HepG2 (cell line): ENCODE measurements around the gene GALNT9. TPM values are rescaled to one million over a fixed set of nuclear protein-coding genes. Genes with fewer than 3 reads are reported as not detected.

Experiments used
- ATAC-seq: fragments of 200-7000 bp; cut with Tn5 transposase; 3 replicates; pipeline ENCODE4 v1.9.1; 2020; ENCODE audit warnings: mild to moderate bottlenecking, moderate library complexity
- BruUV-seq: library from RNA; stranded (reverse); fragments of 400-500 nt; replicated peaks from 2 replicates; lab custom pipeline; 2021; lab: Mats Ljungman, UMichigan
- CTCF ChIA-PET: fragments of 300-600 bp; formaldehyde crosslinking; extraction: SDS; loops from one replicate; lab custom pipeline; 2021; ENCODE audit warnings: low total read pairs, inconsistent platforms, low intra/inter-chr PET ratio; lab: Yijun Ruan, JAX
- POLR2A ChIA-PET: fragments of 350-600 bp; sonication (Branson Sonifier 250); formaldehyde crosslinking; loops from one replicate; lab custom pipeline; 2020; ENCODE audit warnings: antibody characterized with exemption, inconsistent platforms; lab: Yijun Ruan, JAX
- DNase-seq: peaks from one replicate; pipeline ENCODE4 v3.0.0-alpha.2; 2015; ENCODE audit warnings: low spot score
- FAIRE-seq: peaks from 3 replicates; lab custom pipeline; 2011; peaks lifted over from hg19 to GRCh38; lab: Jason Lieb, UNC
- H2AFZ ChIP-seq: one replicate; pipeline ENCODE4 v1.6.1; 2011; ENCODE audit warnings: low read length, inconsistent platforms
- H3K27ac ChIP-seq: fragments of 300-600 bp; 3 replicates; pipeline ENCODE4 v1.8.0; 2011; ENCODE audit warnings: mixed run types, mild to moderate bottlenecking, mixed read lengths, low read length, inconsistent platforms; ENCODE audit not compliant: insufficient read depth; ENCODE audit errors: extremely low read length
- H3K27me3 ChIP-seq, 2 experiments: fragments of 200-600 bp in 1 of 2; 2 replicates in 1 of 2; 3 replicates in 1 of 2; pipeline versions ENCODE4 v1.6.0 to v1.8.0; 2011; ENCODE audit warnings: low read length in 2 of 2, mild to moderate bottlenecking in 2 of 2, moderate library complexity in 2 of 2, inconsistent platforms in 1 of 2; ENCODE audit not compliant: insufficient read depth in 2 of 2, control insufficient read depth in 1 of 2
- H3K36me3 ChIP-seq, 2 experiments: fragments of 200-600 bp in 1 of 2; replicated peaks in 1 of 2; 2 replicates in 1 of 2; 3 replicates in 1 of 2; pipeline versions ENCODE4 v1.5.1 to v1.8.0; 2011; ENCODE audit warnings: low read length in 2 of 2, inconsistent platforms in 1 of 2; ENCODE audit not compliant: insufficient read depth in 2 of 2, control insufficient read depth in 1 of 2
- H3K4me1 ChIP-seq: 2 replicates; pipeline ENCODE4 v1.5.1; 2012; ENCODE audit warnings: low read length, inconsistent platforms; ENCODE audit not compliant: insufficient read depth
- H3K4me2 ChIP-seq: 2 replicates; pipeline ENCODE4 v1.6.0; 2011; ENCODE audit warnings: low read depth, low read length, inconsistent platforms
- H3K4me3 ChIP-seq, 3 experiments: fragments of 200-600 bp in 1 of 3; sonication (generic), shearing (Covaris generic) in 1 of 3; replicated peaks in 1 of 3; 2 replicates each; pipeline ENCODE4 v1.5.1; 2011 to 2016; ENCODE audit warnings: low read length in 3 of 3, inconsistent platforms in 2 of 3, low read depth in 2 of 3, mild to moderate bottlenecking in 2 of 3, control low read depth in 1 of 3, mixed read lengths in 1 of 3; ENCODE audit not compliant: insufficient read depth in 1 of 3
- H3K79me2 ChIP-seq: one replicate; pipeline ENCODE4 v1.6.1; 2011; ENCODE audit warnings: low read length, inconsistent platforms; ENCODE audit not compliant: insufficient read depth
- H3K9ac ChIP-seq: 2 replicates; pipeline ENCODE4 v1.6.0; 2011; ENCODE audit warnings: mild to moderate bottlenecking, low read depth, low read length, inconsistent platforms; ENCODE audit not compliant: insufficient read depth
- H3K9me3 ChIP-seq: 2 replicates; pipeline ENCODE4 v1.5.1; 2012; ENCODE audit warnings: mild to moderate bottlenecking, low read length
- H4K20me1 ChIP-seq: 2 replicates; pipeline ENCODE4 v1.6.0; 2011; ENCODE audit warnings: inconsistent platforms, mild to moderate bottlenecking, low read length, moderate library complexity; ENCODE audit not compliant: insufficient read depth
- HMG20B ChIP-seq: conservative IDR thresholded peaks from 2 replicates; pipeline ENCODE4 v1.6.1; 2016; ENCODE audit warnings: missing genetic modification reagents, missing compliant biosample characterization
- MTA3 ChIP-seq: sonication (generic); formaldehyde crosslinking; IDR thresholded peaks from 2 replicates; pipeline ENCODE4 v1.4.0; 2020; ENCODE audit warnings: missing genetic modification reagents
- PBX2 ChIP-seq: IDR thresholded peaks from 2 replicates; pipeline ENCODE4 v1.6.1; 2016; ENCODE audit warnings: control low read depth
- RFXANK ChIP-seq: IDR thresholded peaks from 2 replicates; pipeline ENCODE4 v1.6.1; 2016
- TSC22D2 ChIP-seq: sonication (generic); formaldehyde crosslinking; IDR thresholded peaks from 2 replicates; pipeline ENCODE4 v1.5.1; 2020; ENCODE audit warnings: missing genetic modification reagents, mild to moderate bottlenecking, borderline replicate concordance
- YY1 ChIP-seq: IDR thresholded peaks from 2 replicates; pipeline ENCODE4 v1.6.1; 2011; ENCODE audit warnings: low read length, low read depth, moderate library complexity, mild to moderate bottlenecking; ENCODE audit not compliant: insufficient read depth, insufficient replicate concordance
- ZBTB40 ChIP-seq, 2 experiments: fragments of 450-650 bp in 1 of 2; sonication (generic) in 1 of 2; formaldehyde crosslinking in 1 of 2; IDR thresholded peaks; 2 replicates each; pipeline versions ENCODE4 v1.6.1 to v1.8.0; 2016 to 2022; ENCODE audit warnings: antibody characterized with exemption in 1 of 2, mild to moderate bottlenecking in 1 of 2, missing genetic modification reagents in 1 of 2
- ZBTB43 ChIP-seq: sonication (generic); formaldehyde crosslinking; conservative IDR thresholded peaks from 2 replicates; pipeline ENCODE4 v1.4.0; 2020; ENCODE audit warnings: missing genetic modification reagents
- ZBTB44 ChIP-seq: sonication (generic); formaldehyde crosslinking; IDR thresholded peaks from 2 replicates; pipeline ENCODE4 v1.4.0; 2020; ENCODE audit warnings: missing genetic modification reagents
- ZNF124 ChIP-seq: sonication (generic); formaldehyde crosslinking; IDR thresholded peaks from 2 replicates; pipeline ENCODE4 v1.4.0; 2020; ENCODE audit warnings: missing genetic modification reagents
- ZNF354B ChIP-seq: sonication (generic); formaldehyde crosslinking; IDR thresholded peaks from 2 replicates; pipeline ENCODE4 v1.8.0; 2022; ENCODE audit warnings: mild to moderate bottlenecking, missing genetic modification reagents
- ZNF547 ChIP-seq: sonication (generic); formaldehyde crosslinking; IDR thresholded peaks from 2 replicates; pipeline ENCODE4 v1.5.1; 2020; ENCODE audit warnings: mild to moderate bottlenecking, missing genetic modification reagents
- ZNF792 ChIP-seq: IDR thresholded peaks from 2 replicates; pipeline ENCODE4 v1.6.1; 2016
- WGBS: methylation state at CpG from one replicate; pipeline ENCODE4 v1.1.6; 2017; ENCODE audit warnings: low lambda C conversion rate; 5-methylcytosine and 5-hydroxymethylcytosine counted together
- in situ Hi-C: cut with HindIII; loops from 2 replicates; pipeline ENCODE4 v1.10.0; 2017; ENCODE audit warnings: low pct_unique_long_range_greater_than_20kb; ENCODE audit not compliant: extremely low pct_ligation_motif_present
- intact Hi-C: fragments of 100-400 bp; cut with micrococcal nuclease; formaldehyde crosslinking; loops from one replicate; pipeline ENCODE4 v1.10.0; 2022; ENCODE audit not compliant: unreplicated experiment
- polyA plus RNA-seq, 8 experiments: library from polyadenylated mRNA; depleted of rRNA in 3 of 8; stranded (reverse) in 7 of 8; unstranded in 1 of 8; fragments of >200 nt; fragmentation: Illumina TruSeq in 4 of 8; extraction: Trizol in 4 of 8; gene quantifications; 2 replicates each; pipeline versions ENCODE4 v1.2.1 to v1.2.3, GENCODE V29; 2011 to 2016; ENCODE audit warnings: low read depth in 4 of 8, missing spikeins in 1 of 8, mixed read lengths in 1 of 8; ENCODE audit not compliant: insufficient read depth in 1 of 8
- total RNA-seq, 5 experiments: library from RNA; depleted of rRNA; stranded (reverse); fragments of >200 nt; fragmentation: Illumina TruSeq; extraction: Trizol; gene quantifications; 2 replicates each; pipeline ENCODE4 v1.2.3, GENCODE V29; 2016; ENCODE audit warnings: low read depth in 1 of 5

GALNT9 gene
- total and polyA plus RNA-seq, 2 of the 13 experiments (the other 11 are each of a cell fraction or from before 2014, with no cell fraction given) = 0.04 TPM; not detected in 1

- BruUV-seq = no TSS peak
- H3K9ac ChIP-seq = no peak overlapping the region
- POLR2A ChIA-PET = no interaction called here
- H3K79me2 ChIP-seq = no peaks in the 10 kb centered on the region
- no peaks in the 10 kb centered on the region for H3K4me1 ChIP-seq
- intact Hi-C loops (no loop called here), in situ Hi-C loops (no loop called here)
- H4K20me1 ChIP-seq = 0 out of 2 replicates have a peak, but pooled peaks cover 3% of the 10 kb centered on the region
- no peak overlapping the region for H2AFZ ChIP-seq
- H3K9me3 ChIP-seq = no peaks in the 10 kb centered on the region
- CTCF ChIA-PET = no interaction called here
- H3K4me3 ChIP-seq = no peak overlapping the region
- H3K36me3 ChIP-seq = no peaks in the 10 kb centered on the region
- FAIRE-seq = no peak
- peaks cover 6 to 44% of the 10 kb centered on the region in 2 experiments; a peak in 4 of 5 replicates for H3K27me3 ChIP-seq
- DNase-seq = no peak
- WGBS = 31% methylated on average over 2 of the region's 2 CpGs
- ATAC-seq = no peak
- H3K4me2 ChIP-seq = no peak overlapping the region
- H3K27ac ChIP-seq = no peak overlapping the region
- TF ChIP-seq MTA3 (CRISPR knock-in tag) (no peak), ZBTB44 (no peak), ZNF354B (CRISPR knock-in tag) (no peak), ZBTB43 (CRISPR knock-in tag) (no peak), ZNF792 (CRISPR knock-in tag) (no peak), TSC22D2 (no peak), ZNF547 (CRISPR knock-in tag) (no peak), ZBTB40 (IDR thresholded peaks at IDR 0.05) (no peak), ZBTB40 (CRISPR knock-in tag; IDR thresholded peaks at IDR 0.05) (no peak), RFXANK (CRISPR knock-in tag) (no peak), PBX2 (CRISPR knock-in tag) (no peak), ZNF124 (CRISPR knock-in tag) (no peak), HMG20B (CRISPR knock-in tag) (no peak), YY1 (no peak)
Observed at GRCh38 chr12:132166093-132166492, 163.3 kb downstream of the GALNT9 start.
